GM18870 (cell line): ENCODE results near the gene KNCN.

Experiments
- ATAC-seq: cut with Tn5 transposase; IDR thresholded peaks from one replicate; pipeline ENCODE4 v1.9.1; 2021; ENCODE audit warnings: moderate library complexity; ENCODE audit not compliant: unreplicated experiment

KNCN gene

DNA sequence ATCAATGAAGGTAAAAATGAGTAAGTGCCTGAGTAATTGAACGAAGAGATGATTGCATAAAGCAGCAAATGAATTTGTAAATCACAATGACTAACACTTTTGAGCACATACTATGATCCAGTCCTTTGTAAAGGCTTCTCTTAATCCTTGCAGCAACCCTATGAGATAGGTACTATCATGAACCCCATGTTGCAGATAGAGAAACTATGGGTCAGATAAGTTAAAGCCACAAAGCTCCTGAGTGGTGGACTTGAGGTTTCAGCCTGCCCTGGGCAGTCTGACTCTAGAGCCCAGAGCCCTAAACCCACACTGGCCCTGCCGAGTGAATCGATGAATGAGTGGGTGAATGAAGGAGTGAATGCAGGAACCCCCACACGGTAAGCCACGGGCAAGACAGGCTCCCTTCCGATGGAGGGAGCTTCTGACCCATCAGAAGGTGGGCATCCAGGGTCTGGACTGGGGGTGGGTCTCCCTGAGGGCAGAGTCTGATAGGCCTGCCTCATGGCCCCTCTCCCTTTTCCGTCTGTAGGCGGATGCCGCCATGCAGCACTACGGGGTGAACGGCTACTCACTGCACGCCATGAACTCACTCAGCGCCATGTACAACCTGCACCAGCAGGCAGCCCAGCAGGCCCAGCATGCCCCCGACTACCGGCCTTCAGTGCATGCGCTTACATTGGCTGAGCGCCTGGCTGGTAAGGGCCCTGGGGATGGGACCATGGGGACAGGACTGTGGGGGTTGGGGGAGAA lies 44.8 kb downstream of the KNCN start:
- ATAC-seq, result no peak

DNA sequence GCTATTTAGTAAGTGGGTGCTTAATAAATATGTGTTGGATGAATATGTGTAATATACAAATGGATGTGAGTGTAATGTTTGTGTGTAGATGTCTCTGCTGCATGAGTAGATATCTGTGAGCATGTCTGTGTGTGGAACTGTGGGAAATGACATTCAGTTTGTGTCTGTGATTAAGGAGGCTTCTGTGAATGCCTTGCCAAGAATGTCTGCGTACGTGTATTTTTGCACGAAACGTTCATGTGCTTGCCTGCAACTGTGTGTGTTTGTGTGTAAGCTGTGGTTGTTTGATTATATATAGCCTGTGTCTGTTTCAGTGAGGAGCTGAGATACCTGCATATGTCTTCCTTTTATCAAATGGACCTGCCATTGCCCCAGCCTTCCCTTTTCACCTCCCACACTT lies 48.0 kb downstream of the KNCN start:
- ATAC-seq, result no peak

DNA sequence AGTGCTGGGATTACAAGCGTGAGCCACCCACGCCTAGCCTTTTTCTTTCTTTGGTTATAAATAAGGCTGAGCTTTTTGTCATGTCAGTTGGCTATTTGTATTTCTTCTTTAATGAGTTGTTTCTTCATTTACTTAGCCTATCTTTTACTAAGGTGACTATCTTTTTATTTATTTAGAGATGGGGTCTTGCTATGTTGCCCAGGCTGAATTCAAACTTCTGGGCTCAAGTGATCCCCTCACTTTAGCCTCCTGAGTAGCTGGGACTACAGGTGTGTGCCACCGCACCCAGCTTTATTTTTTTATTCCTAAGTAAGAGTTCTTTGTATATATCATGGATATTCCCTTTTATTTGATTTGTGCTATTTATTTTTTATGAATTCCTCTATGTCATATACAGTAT lies 49.9 kb downstream of the KNCN start:
- no peak for ATAC-seq

DNA sequence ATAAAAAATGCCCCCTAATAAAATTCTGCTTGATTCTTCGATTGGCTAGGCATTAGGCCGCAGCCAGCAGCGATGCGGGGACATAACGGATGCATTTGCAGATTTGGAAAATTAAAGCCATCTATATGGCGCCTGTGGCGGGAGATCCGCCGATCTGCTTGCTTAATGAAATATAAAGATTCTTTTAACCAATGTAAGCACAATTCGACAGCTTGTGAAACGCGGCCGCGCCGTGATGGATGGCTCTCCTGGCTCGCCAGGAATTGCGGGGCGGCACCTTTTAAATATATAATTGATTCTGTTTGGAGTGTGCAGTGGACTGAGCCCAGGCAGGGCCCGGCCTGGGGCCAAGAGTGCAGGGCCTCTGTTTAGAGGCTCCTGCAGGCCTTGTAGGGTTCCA lies 53.8 kb downstream of the KNCN start:
- no peak for ATAC-seq

DNA sequence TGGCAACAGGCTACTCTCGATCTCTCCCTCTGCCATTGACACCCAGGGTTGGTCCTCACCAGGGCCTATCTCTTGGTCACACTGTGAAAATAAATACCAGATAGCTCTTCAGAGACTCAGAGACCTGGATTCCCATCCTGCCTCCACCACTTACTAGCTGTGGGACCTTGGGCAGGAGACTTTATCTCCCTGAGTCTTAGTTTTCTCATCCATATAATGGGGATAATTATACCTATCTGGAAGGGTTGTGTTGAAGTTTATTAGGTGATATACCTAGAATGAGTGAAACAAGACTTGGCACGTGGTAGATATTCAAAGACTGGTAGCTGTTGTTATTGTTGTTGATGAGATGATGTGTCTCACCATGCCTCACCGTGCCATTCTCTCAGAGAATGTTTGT lies 54.4 kb downstream of the KNCN start:
- no peak for ATAC-seq

DNA sequence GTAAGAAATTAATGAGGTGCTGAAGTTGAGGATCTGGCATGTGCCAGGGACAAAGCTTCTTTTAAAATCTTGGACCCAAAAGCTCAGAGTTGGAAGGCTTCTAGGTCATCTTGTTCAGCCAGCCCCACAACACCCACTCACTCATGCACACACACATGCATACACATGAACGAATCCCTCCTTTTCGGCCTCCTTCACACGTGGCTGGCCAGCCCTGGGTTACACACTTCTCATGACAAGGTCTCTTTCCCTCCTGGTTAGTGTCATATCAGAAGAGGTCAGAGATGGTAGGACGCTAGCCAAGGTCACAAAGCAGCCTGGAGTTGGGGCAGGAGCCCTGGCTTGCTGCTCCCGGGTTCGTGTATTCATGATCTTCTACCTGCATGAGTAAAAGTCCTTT lies 54.9 kb downstream of the KNCN start:
- no peak for ATAC-seq

DNA sequence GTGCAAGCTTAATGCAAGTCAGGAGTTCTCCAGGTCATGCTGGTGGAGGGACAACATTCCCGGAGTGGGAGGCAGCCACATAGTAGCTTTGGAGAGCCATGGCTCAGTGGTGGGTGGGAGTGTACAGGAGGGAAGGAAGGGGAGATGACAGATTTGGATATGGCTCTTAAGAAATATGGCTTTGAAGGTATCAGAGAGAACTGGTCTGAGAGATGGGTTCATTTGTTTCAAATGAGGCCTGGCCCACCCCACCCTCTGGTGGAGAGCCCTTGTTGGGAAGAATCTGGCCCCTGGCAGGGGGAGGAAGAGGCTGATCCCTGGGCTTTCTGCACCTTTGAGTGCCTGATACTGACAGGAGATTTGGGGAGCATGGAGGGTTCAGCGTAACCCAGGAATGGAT lies 55.7 kb downstream of the KNCN start:
- ATAC-seq, result no peak
